Kidney (tissue), 22 donors: Measurements from ENCODE around the gene RTL1. TPM values are rescaled to one million over a fixed set of nuclear protein-coding genes. Genes with fewer than 3 reads are reported as not detected.

ENCODE experiments used
- DNase-seq, 5 donors: peaks; one replicate each; pipeline ENCODE4 v3.0.0-alpha.2; 2013 to 2020
- FAIRE-seq: peaks from 2 replicates; lab custom pipeline; 2012; peaks lifted over from hg19 to GRCh38; lab: Jason Lieb, UNC
- H3K27ac ChIP-seq, 2 donors: one replicate each; pipeline ENCODE4 v1.7.0; 2013; ENCODE audit warnings: low read depth in 2 of 2, low read length in 2 of 2, inconsistent platforms in 1 of 2
- H3K27me3 ChIP-seq: one replicate; pipeline ENCODE4 v1.7.1; 2013; ENCODE audit warnings: low read length, inconsistent platforms; ENCODE audit not compliant: control insufficient read depth, insufficient read depth
- H3K36me3 ChIP-seq, 3 donors: one replicate each; pipeline versions ENCODE4 v1.7.0 to v1.7.1; 2013; ENCODE audit warnings: low read length in 3 of 3, control low read depth in 1 of 3, inconsistent platforms in 1 of 3; ENCODE audit not compliant: insufficient read depth in 3 of 3, control insufficient read depth in 2 of 3
- H3K4me1 ChIP-seq, 3 donors: one replicate each; pipeline versions ENCODE4 v1.7.0 to v1.7.1; 2013; ENCODE audit warnings: low read length in 3 of 3, inconsistent platforms in 1 of 3, low read depth in 1 of 3; ENCODE audit not compliant: control insufficient read depth in 2 of 3, insufficient read depth in 2 of 3
- H3K4me3 ChIP-seq, 3 donors: one replicate each; pipeline versions ENCODE4 v1.7.0 to v1.8.1; 2013; ENCODE audit warnings: low read length in 3 of 3, control low read depth in 1 of 3, inconsistent platforms in 1 of 3
- H3K9ac ChIP-seq, 3 donors: one replicate each; pipeline versions ENCODE4 v1.7.0 to v1.7.1; 2013; ENCODE audit warnings: low read length in 3 of 3, control low read depth in 1 of 3, inconsistent platforms in 1 of 3
- H3K9me3 ChIP-seq, 3 donors: one replicate each; pipeline versions ENCODE4 v1.7.0 to v1.7.1; 2013; ENCODE audit warnings: low read length in 3 of 3, control low read depth in 1 of 3, inconsistent platforms in 1 of 3; ENCODE audit not compliant: control insufficient read depth in 2 of 3, insufficient read depth in 1 of 3
- intact Hi-C: fragments of 100-400 bp; cut with DNase I; formaldehyde crosslinking; loops from one replicate; pipeline ENCODE4 v1.11.1; 2022
- long read RNA-seq, 10 donors: library from polyadenylated mRNA in 1 of 10; unstranded in 1 of 10; transcript quantifications; one replicate each; pipeline ENCODE4 v2.0.0 and lab custom pipeline, GENCODE V29; 2021 to 2026
- polyA plus RNA-seq: library from polyadenylated mRNA; stranded (reverse); fragments of 350-450 nt; fragmentation: Illumina TruSeq; extraction: RNeasy Lipid Tissue Mini Kit (QIAGEN cat#74804); gene quantifications from one replicate; pipeline ENCODE4 v1.2.3, GENCODE V29; 2014; ENCODE audit warnings: low read depth, low replicate concordance; ENCODE audit not compliant: insufficient read depth
- total RNA-seq: library from RNA; stranded (reverse); fragmentation: NEBNext Ultra II Directional; extraction: Animal tissue kit (Norgen Biotek cat#: 25700); gene quantifications from one replicate; pipeline ENCODE4 v1.2.1, GENCODE V29; 2021
- TF ChIP-seq, protein P1 (sequence below): IDR thresholded peaks from 3 replicates; pipeline ENCODE4 v1.5.1; 2012; ENCODE audit warnings: mild to moderate bottlenecking, moderate library complexity, borderline replicate concordance; ENCODE audit not compliant: insufficient read depth; ENCODE audit errors: extremely low read depth
- donor health status: control.
- donor health status: control.
- donor health status: control.
- donor health status: control.
- donor health status: control.
- donor health status: DM: yes; HTN: yes; CAD: no.
- donor health status: Normal renal cell carcinoma (clear cell type).

Gene RTL1
- not detected for total RNA-seq
- polyA plus RNA-seq = not detected
- long read RNA-seq, donor 1 = 0 reads
- long read RNA-seq, donor 2 = 0 reads
- long read RNA-seq, donor 3 = 0 reads
- long read RNA-seq, donor 4 = 0 reads
- long read RNA-seq, donor 5 = 0 reads
- long read RNA-seq, donor 6 = 0 reads
- long read RNA-seq, donor 7 = 0 reads
- long read RNA-seq, donor 8 = 0 reads
- long read RNA-seq, donor 9, full-length matches to known transcripts = 1 of 1 reads
- long read RNA-seq, donor 9, partial matches to known transcripts = 0 of 1 reads
- long read RNA-seq, donor 9, other reads (novel, unspliced or antisense) = 0 of 1 reads
- long read RNA-seq, donor 10 = 0 reads

DNA sequence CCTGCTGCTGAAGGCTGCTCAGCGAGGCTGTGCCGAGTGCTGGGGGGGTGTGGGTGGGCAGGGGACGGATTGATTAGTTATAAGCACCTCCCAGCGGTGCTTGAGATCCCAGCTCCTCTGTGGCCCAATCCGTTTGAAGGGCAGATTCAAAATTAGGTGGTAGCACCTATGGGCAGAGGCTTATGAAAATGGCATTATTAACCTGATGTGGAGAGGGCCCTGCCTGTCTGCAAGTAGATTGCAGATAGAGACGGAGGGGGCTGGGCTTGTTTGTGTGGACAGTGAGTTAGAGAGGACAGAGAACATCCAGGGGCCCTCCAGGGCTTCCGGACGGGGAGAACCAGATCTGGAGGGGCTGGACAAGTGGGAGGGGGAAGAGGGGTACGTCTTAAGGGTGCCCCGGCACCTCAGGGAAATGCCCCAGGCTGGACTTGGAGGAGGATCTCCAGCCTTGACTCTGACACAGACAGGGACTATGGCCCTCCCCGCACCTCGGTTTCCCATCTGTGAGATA is at the start of gene RTL1:
Gene RTL1, minus strand, starts transcription at position 51 of the 514 bp plus-strand sequence. CDS start 18,934 bp downstream, outside the sequence.
- H3K36me3 ChIP-seq = no peaks in the 10 kb centered on the region
- no peak for DNase-seq
- peaks cover 0 to 7% (median 3%) of the 10 kb centered on the region in 3 donors for H3K4me1 ChIP-seq
- no peak within 1 kb of the TSS for H3K27ac ChIP-seq
- TF ChIP-seq, protein P1, sequence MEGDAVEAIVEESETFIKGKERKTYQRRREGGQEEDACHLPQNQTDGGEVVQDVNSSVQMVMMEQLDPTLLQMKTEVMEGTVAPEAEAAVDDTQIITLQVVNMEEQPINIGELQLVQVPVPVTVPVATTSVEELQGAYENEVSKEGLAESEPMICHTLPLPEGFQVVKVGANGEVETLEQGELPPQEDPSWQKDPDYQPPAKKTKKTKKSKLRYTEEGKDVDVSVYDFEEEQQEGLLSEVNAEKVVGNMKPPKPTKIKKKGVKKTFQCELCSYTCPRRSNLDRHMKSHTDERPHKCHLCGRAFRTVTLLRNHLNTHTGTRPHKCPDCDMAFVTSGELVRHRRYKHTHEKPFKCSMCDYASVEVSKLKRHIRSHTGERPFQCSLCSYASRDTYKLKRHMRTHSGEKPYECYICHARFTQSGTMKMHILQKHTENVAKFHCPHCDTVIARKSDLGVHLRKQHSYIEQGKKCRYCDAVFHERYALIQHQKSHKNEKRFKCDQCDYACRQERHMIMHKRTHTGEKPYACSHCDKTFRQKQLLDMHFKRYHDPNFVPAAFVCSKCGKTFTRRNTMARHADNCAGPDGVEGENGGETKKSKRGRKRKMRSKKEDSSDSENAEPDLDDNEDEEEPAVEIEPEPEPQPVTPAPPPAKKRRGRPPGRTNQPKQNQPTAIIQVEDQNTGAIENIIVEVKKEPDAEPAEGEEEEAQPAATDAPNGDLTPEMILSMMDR = no peak
- no peak within 1 kb of the TSS for H3K4me3 ChIP-seq
- intact Hi-C loops = no loop called here
- H3K9ac ChIP-seq = no peak within 1 kb of the TSS
- no peaks in the 10 kb centered on the region for H3K9me3 ChIP-seq
- H3K27me3 ChIP-seq = peaks cover 5% of the 10 kb centered on the region
- FAIRE-seq = no peak

GRCh38 chr14:100950024-100950423 is 46.5 kb upstream of the RTL1 start:
- Histone ChIP-seq H3K36me3 (no peaks in the 10 kb centered on the region), H3K27me3 (no peaks in the 10 kb centered on the region), H3K4me3 (no peak overlapping the region), H3K9me3 (no peaks in the 10 kb centered on the region), H3K4me1 (no peaks in the 10 kb centered on the region), H3K9ac (no peak overlapping the region), H3K27ac (no peak overlapping the region)
- intact Hi-C loops = no loop called here
- TF ChIP-seq, protein P1 = no peak
- DNase-seq = no peak
- FAIRE-seq = no peak

GRCh38 chr14:100944052-100944451 is 40.5 kb upstream of the RTL1 start:
- Histone ChIP-seq H3K36me3 (no peaks in the 10 kb centered on the region), H3K27me3 (no peaks in the 10 kb centered on the region), H3K9ac (no peak overlapping the region), H3K9me3 (no peaks in the 10 kb centered on the region), H3K4me1 (no peaks in the 10 kb centered on the region), H3K4me3 (no peak overlapping the region), H3K27ac (no peak overlapping the region)
- DNase-seq (no peak), FAIRE-seq (no peak)
- TF ChIP-seq, protein P1 = no peak
- intact Hi-C loops = no loop called here
